Stimulated activated CD4-positive, alpha-beta T cell treated with anti-CD3 and anti-CD28 coated beads, TNF-alpha, amount 100 ng/mL, for 1 hour (primary cell): ENCODE results near the gene TRMO.

ENCODE experiments used
- DNase-seq, 3 donors: peaks; one replicate each; pipeline ENCODE4 v3.0.0-alpha.2; 2020; ENCODE audit warnings: low read depth in 3 of 3, low spot score in 1 of 3

TRMO gene

GRCh38 chr9:97861148-97861475 lies 61.2 kb downstream of the TRMO start:
- no peak for DNase-seq

- DNase-seq: no peak
Measured at GRCh38 chr9:97860451-97861147, 61.7 kb downstream of the TRMO start.

- no peak for DNase-seq
Measured at GRCh38 chr9:97859346-97859745, 63.0 kb downstream of the TRMO start.

- DNase-seq: no peak
Measured at GRCh38 chr9:97858826-97859225, 63.5 kb downstream of the TRMO start.

- DNase-seq: no peak
Measured at GRCh38 chr9:97858393-97858713, 63.9 kb downstream of the TRMO start.

- no peak for DNase-seq
Measured at GRCh38 chr9:97857606-97858392, 64.5 kb downstream of the TRMO start.

- no peak for DNase-seq
Measured at GRCh38 chr9:97856857-97857605, 65.3 kb downstream of the TRMO start.

GRCh38 chr9:97855899-97856298 lies 66.4 kb downstream of the TRMO start:
- no peak for DNase-seq

- no peak for DNase-seq
Measured at GRCh38 chr9:97855486-97855875, 66.8 kb downstream of the TRMO start.

- no peak for DNase-seq
Measured at GRCh38 chr9:97854696-97855485, 67.4 kb downstream of the TRMO start.
